CD4-positive, alpha-beta T cell treated with Interleukin-15 for 1 hour (primary cell): ENCODE results near the gene PKP1.

Experiments
- DNase-seq: peaks from one replicate; pipeline ENCODE4 v3.0.0-alpha.2; 2020

Gene PKP1

GRCh38 chr1:201260648-201261311 is 22.5 kb upstream of the PKP1 start:
- no peak for DNase-seq

GRCh38 chr1:201261771-201262547 is 21.3 kb upstream of the PKP1 start:
- no peak for DNase-seq

GRCh38 chr1:201262963-201263608 is 20.2 kb upstream of the PKP1 start:
- DNase-seq: no peak

GRCh38 chr1:201264072-201264471 is 19.2 kb upstream of the PKP1 start:
- no peak for DNase-seq

GRCh38 chr1:201264554-201264953 is 18.8 kb upstream of the PKP1 start:
- no peak for DNase-seq

- DNase-seq: no peak
These were observed 17.6 kb upstream of the PKP1 start for GRCh38 chr1:201265756-201266155.

- DNase-seq: no peak
These were observed 17.0 kb upstream of the PKP1 start for GRCh38 chr1:201266276-201266675.

GRCh38 chr1:201266774-201267173 is 16.5 kb upstream of the PKP1 start:
- DNase-seq: no peak

- DNase-seq: no peak
These were observed 15.7 kb upstream of the PKP1 start for GRCh38 chr1:201267481-201268229.

GRCh38 chr1:201268604-201269151 is 14.6 kb upstream of the PKP1 start:
- DNase-seq: no peak

- no peak for DNase-seq
These were observed 14.0 kb upstream of the PKP1 start for GRCh38 chr1:201269281-201269680.

GRCh38 chr1:201269900-201270410 is 13.4 kb upstream of the PKP1 start:
- no peak for DNase-seq

GRCh38 chr1:201270616-201271390 is 12.5 kb upstream of the PKP1 start:
- no peak for DNase-seq

- no peak for DNase-seq
These were observed 10.5 kb upstream of the PKP1 start for GRCh38 chr1:201272799-201273198.

- DNase-seq: no peak
These were observed 8.6 kb upstream of the PKP1 start for GRCh38 chr1:201274616-201275252.

- DNase-seq: no peak
These were observed 8.0 kb upstream of the PKP1 start for GRCh38 chr1:201275253-201275666.

GRCh38 chr1:201276891-201277290 is 6.4 kb upstream of the PKP1 start:
- DNase-seq: no peak

GRCh38 chr1:201277441-201277840 is 5.9 kb upstream of the PKP1 start:
- no peak for DNase-seq

- no peak for DNase-seq
These were observed 4.0 kb upstream of the PKP1 start for GRCh38 chr1:201279313-201279712.

- no peak for DNase-seq
These were observed 2.4 kb upstream of the PKP1 start for GRCh38 chr1:201280884-201281283.

GRCh38 chr1:201281573-201281972 is 1.7 kb upstream of the PKP1 start:
- DNase-seq: no peak
